ENCODE data around the gene ABCA13.

ABCA13 gene

GRCh38 chr7:48149058-48149457 lies 22.2 kb upstream of the ABCA13 start:
- H3K4me2 ChIP-seq (ENCODE audit: low read length, poor library complexity, severe bottlenecking), result no peak overlapping the region
- H2BK12ac ChIP-seq (ENCODE audit: low read length in 2 of 2), result no peak overlapping the region
- H3K23ac ChIP-seq (ENCODE audit: low read length in 2 of 2), result no peak overlapping the region
- H3K18ac ChIP-seq (ENCODE audit: low read depth in 1 of 2, low read length in 2 of 2), result no peak overlapping the region
- H3K27me3 ChIP-seq (ENCODE audit: control insufficient read depth in 1 of 2, insufficient read depth in 1 of 2, low read length in 2 of 2), result peaks cover 0 to 16% of the 10 kb centered on the region in 2 experiments
- no peak overlapping the region for H4K8ac ChIP-seq (ENCODE audit: low read length)
- H2BK120ac ChIP-seq (ENCODE audit: low read depth, low read length), result no peak overlapping the region
- DNase-seq, result no peak
- no peak overlapping the region for H3K4me3 ChIP-seq (ENCODE audit: insufficient read depth in 1 of 2, low read depth in 1 of 2, low read length in 2 of 2)
- H3K14ac ChIP-seq (ENCODE audit: low read length in 2 of 2), result no peak overlapping the region
- no peak overlapping the region for H4K91ac ChIP-seq (ENCODE audit: low read length)
- no peaks in the 10 kb centered on the region for H3K9me3 ChIP-seq (ENCODE audit: control insufficient read depth, low read length)
- no peak overlapping the region for H2AK5ac ChIP-seq (ENCODE audit: low read length, severe bottlenecking)
- H3K27ac ChIP-seq (ENCODE audit: low read length, poor library complexity, severe bottlenecking), result no peak overlapping the region
- H3K4me1 ChIP-seq (ENCODE audit: control insufficient read depth, insufficient read depth, low read depth, low read length), result no peaks in the 10 kb centered on the region
- H3K36me3 ChIP-seq (ENCODE audit: control insufficient read depth in 1 of 2, insufficient read depth in 2 of 2, low read depth in 1 of 2, low read length in 2 of 2), result no peaks in the 10 kb centered on the region
- H2BK5ac ChIP-seq (ENCODE audit: low read depth, low read length, poor library complexity, severe bottlenecking), result no peak overlapping the region
- H3K79me1 ChIP-seq (replicated peaks; ENCODE audit: low read length, poor library complexity, severe bottlenecking), result no peaks in the 10 kb centered on the region
- H2BK15ac ChIP-seq (ENCODE audit: low read depth, poor library complexity, severe bottlenecking), result no peak overlapping the region
- H3K4ac ChIP-seq (ENCODE audit: low read depth in 1 of 2, low read length in 2 of 2), result no peak overlapping the region
- no peak overlapping the region for H3K9ac ChIP-seq (ENCODE audit: low read length)
- no peak overlapping the region for H2AFZ ChIP-seq (ENCODE audit: low read depth, low read length)

GRCh38 chr7:48150086-48150485 lies 21.2 kb upstream of the ABCA13 start:
- Histone ChIP-seq H2BK15ac (ENCODE audit: low read depth, poor library complexity, severe bottlenecking) (no peak overlapping the region), H3K4me3 (ENCODE audit: insufficient read depth in 1 of 2, low read depth in 1 of 2, low read length in 2 of 2) (no peak overlapping the region), H2BK5ac (ENCODE audit: low read depth, low read length, poor library complexity, severe bottlenecking) (no peak overlapping the region), H2AFZ (ENCODE audit: low read depth, low read length) (no peak overlapping the region), H3K36me3 (ENCODE audit: control insufficient read depth in 1 of 2, insufficient read depth in 2 of 2, low read depth in 1 of 2, low read length in 2 of 2) (no peaks in the 10 kb centered on the region), H3K27ac (ENCODE audit: low read length, poor library complexity, severe bottlenecking) (no peak overlapping the region), H2AK5ac (ENCODE audit: low read length, severe bottlenecking) (no peak overlapping the region), H3K4me1 (ENCODE audit: control insufficient read depth, insufficient read depth, low read depth, low read length) (no peaks in the 10 kb centered on the region), H4K8ac (ENCODE audit: low read length) (no peak overlapping the region), H3K14ac (ENCODE audit: low read length in 2 of 2) (no peak overlapping the region), H2BK12ac (ENCODE audit: low read length in 2 of 2) (no peak overlapping the region), H3K4ac (ENCODE audit: low read depth in 1 of 2, low read length in 2 of 2) (no peak overlapping the region), H3K79me1 (replicated peaks; ENCODE audit: low read length, poor library complexity, severe bottlenecking) (no peaks in the 10 kb centered on the region), H3K9ac (ENCODE audit: low read length) (no peak overlapping the region), H2BK120ac (ENCODE audit: low read depth, low read length) (peak overlapping the region; percentile 49), H3K27me3 (ENCODE audit: control insufficient read depth in 1 of 2, insufficient read depth in 1 of 2, low read length in 2 of 2) (peaks cover 0 to 16% of the 10 kb centered on the region in 2 experiments), H4K91ac (ENCODE audit: low read length) (no peak overlapping the region), H3K4me2 (ENCODE audit: low read length, poor library complexity, severe bottlenecking) (no peak overlapping the region), H3K23ac (ENCODE audit: low read length in 2 of 2) (no peak overlapping the region), H3K18ac (ENCODE audit: low read depth in 1 of 2, low read length in 2 of 2) (no peak overlapping the region), H3K9me3 (ENCODE audit: control insufficient read depth, low read length) (no peaks in the 10 kb centered on the region)
- WGBS, result 82% methylated on average over 3 of the region's 3 CpGs
- DNase-seq, result no peak

GRCh38 chr7:48154792-48155413 lies 16.4 kb upstream of the ABCA13 start:
- 72% methylated on average over 6 of the region's 8 CpGs for WGBS
- no peak overlapping the region for H3K14ac ChIP-seq (ENCODE audit: low read length in 2 of 2)
- no peak overlapping the region for H2BK5ac ChIP-seq (ENCODE audit: low read depth, low read length, poor library complexity, severe bottlenecking)
- peak; percentile 61 for DNase-seq
- H3K4me1 ChIP-seq (ENCODE audit: control insufficient read depth, insufficient read depth, low read depth, low read length), result no peaks in the 10 kb centered on the region
- no peak overlapping the region for H3K4me3 ChIP-seq (ENCODE audit: insufficient read depth in 1 of 2, low read depth in 1 of 2, low read length in 2 of 2)
- no peak overlapping the region for H2AFZ ChIP-seq (ENCODE audit: low read depth, low read length)
- H2BK12ac ChIP-seq (ENCODE audit: low read length in 2 of 2), result no peak overlapping the region
- H3K27me3 ChIP-seq (ENCODE audit: control insufficient read depth in 1 of 2, insufficient read depth in 1 of 2, low read length in 2 of 2), result peaks cover 0 to 12% of the 10 kb centered on the region in 2 experiments
- no peak overlapping the region for H2BK120ac ChIP-seq (ENCODE audit: low read depth, low read length)
- H4K8ac ChIP-seq (ENCODE audit: low read length), result no peak overlapping the region
- H3K27ac ChIP-seq (ENCODE audit: low read length, poor library complexity, severe bottlenecking), result no peak overlapping the region
- H3K79me1 ChIP-seq (replicated peaks; ENCODE audit: low read length, poor library complexity, severe bottlenecking), result no peaks in the 10 kb centered on the region
- H3K4me2 ChIP-seq (ENCODE audit: low read length, poor library complexity, severe bottlenecking), result no peak overlapping the region
- H2BK15ac ChIP-seq (ENCODE audit: low read depth, poor library complexity, severe bottlenecking), result no peak overlapping the region
- no peak overlapping the region for H3K23ac ChIP-seq (ENCODE audit: low read length in 2 of 2)
- no peak overlapping the region for H3K18ac ChIP-seq (ENCODE audit: low read depth in 1 of 2, low read length in 2 of 2)
- H3K9ac ChIP-seq (ENCODE audit: low read length), result no peak overlapping the region
- H2AK5ac ChIP-seq (ENCODE audit: low read length, severe bottlenecking), result no peak overlapping the region
- no peak overlapping the region for H3K4ac ChIP-seq (ENCODE audit: low read depth in 1 of 2, low read length in 2 of 2)
- H4K91ac ChIP-seq (ENCODE audit: low read length), result peak overlapping the region; percentile 59
- H3K9me3 ChIP-seq (ENCODE audit: control insufficient read depth, low read length), result no peaks in the 10 kb centered on the region
- no peaks in the 10 kb centered on the region for H3K36me3 ChIP-seq (ENCODE audit: control insufficient read depth in 1 of 2, insufficient read depth in 2 of 2, low read depth in 1 of 2, low read length in 2 of 2)

GRCh38 chr7:48158404-48158803 lies 12.9 kb upstream of the ABCA13 start:
- Histone ChIP-seq H2AK5ac (ENCODE audit: low read length, severe bottlenecking) (no peak overlapping the region), H3K27ac (ENCODE audit: low read length, poor library complexity, severe bottlenecking) (no peak overlapping the region), H4K91ac (ENCODE audit: low read length) (no peak overlapping the region), H3K4me2 (ENCODE audit: low read length, poor library complexity, severe bottlenecking) (no peak overlapping the region), H2BK15ac (ENCODE audit: low read depth, poor library complexity, severe bottlenecking) (no peak overlapping the region), H3K79me1 (replicated peaks; ENCODE audit: low read length, poor library complexity, severe bottlenecking) (no peaks in the 10 kb centered on the region), H3K4me3 (ENCODE audit: insufficient read depth in 1 of 2, low read depth in 1 of 2, low read length in 2 of 2) (no peak overlapping the region), H3K9me3 (ENCODE audit: control insufficient read depth, low read length) (peaks cover 2% of the 10 kb centered on the region), H3K27me3 (ENCODE audit: control insufficient read depth in 1 of 2, insufficient read depth in 1 of 2, low read length in 2 of 2) (peaks cover 0 to 5% of the 10 kb centered on the region in 2 experiments), H3K23ac (ENCODE audit: low read length in 2 of 2) (no peak overlapping the region), H2BK12ac (ENCODE audit: low read length in 2 of 2) (no peak overlapping the region), H2BK120ac (ENCODE audit: low read depth, low read length) (no peak overlapping the region), H2AFZ (ENCODE audit: low read depth, low read length) (no peak overlapping the region), H3K4me1 (ENCODE audit: control insufficient read depth, insufficient read depth, low read depth, low read length) (no peaks in the 10 kb centered on the region), H3K14ac (ENCODE audit: low read length in 2 of 2) (no peak overlapping the region), H4K8ac (ENCODE audit: low read length) (no peak overlapping the region), H3K4ac (ENCODE audit: low read depth in 1 of 2, low read length in 2 of 2) (no peak overlapping the region), H3K9ac (ENCODE audit: low read length) (no peak overlapping the region), H2BK5ac (ENCODE audit: low read depth, low read length, poor library complexity, severe bottlenecking) (no peak overlapping the region), H3K36me3 (ENCODE audit: control insufficient read depth in 1 of 2, insufficient read depth in 2 of 2, low read depth in 1 of 2, low read length in 2 of 2) (no peaks in the 10 kb centered on the region), H3K18ac (ENCODE audit: low read depth in 1 of 2, low read length in 2 of 2) (no peak overlapping the region)
- whole genome bisulfite sequencing, result 82% methylated on average over 2 of the region's 2 CpGs
- no peak for DNase-seq
